Esophagus muscularis mucosa (tissue), 4 donors: ENCODE results near the gene LHFPL2. TPM values are rescaled to one million over a fixed set of nuclear protein-coding genes. Genes with fewer than 3 reads are reported as not detected.

Source experiments
- DNase-seq: peaks from one replicate; pipeline ENCODE4 v3.0.0-alpha.2; 2017; ENCODE audit errors: extremely low spot score
- H3K27ac ChIP-seq, 4 donors: fragments of 200-600 bp; sonication (generic); replicated peaks in 1 of 4; 1 replicate in 3 of 4; 2 replicates in 1 of 4; pipeline ENCODE4 v1.5.1; 2016 to 2019; ENCODE audit warnings: mild to moderate bottlenecking in 1 of 4
- H3K27me3 ChIP-seq, 4 donors: fragments of 200-600 bp; sonication (generic); one replicate each; pipeline versions ENCODE4 v1.5.1 to v1.6.0; 2016 to 2019
- H3K36me3 ChIP-seq, 4 donors: fragments of 200-600 bp; sonication (generic); one replicate each; pipeline ENCODE4 v1.5.1; 2016 to 2019
- H3K4me1 ChIP-seq, 4 donors: fragments of 200-600 bp; sonication (generic); one replicate each; pipeline ENCODE4 v1.5.1; 2016 to 2019
- H3K4me3 ChIP-seq, 4 donors: fragments of 200-600 bp; sonication (generic); 1 replicate in 2 of 4; 2 replicates in 2 of 4; pipeline ENCODE4 v1.5.1; 2016 to 2019; ENCODE audit warnings: mild to moderate bottlenecking in 4 of 4, moderate library complexity in 1 of 4
- H3K9me3 ChIP-seq, 4 donors: fragments of 200-600 bp; sonication (generic); 1 replicate in 3 of 4; 2 replicates in 1 of 4; pipeline ENCODE4 v1.5.1; 2016 to 2019
- EP300 ChIP-seq: sonication (generic); formaldehyde crosslinking; IDR thresholded peaks from one replicate; pipeline ENCODE4 v1.6.1; 2017; ENCODE audit warnings: antibody characterized with exemption
- POLR2A ChIP-seq: fragments of 450-650 bp; IDR thresholded peaks from one replicate; pipeline ENCODE4 v1.6.1; 2017; ENCODE audit warnings: antibody characterized with exemption, moderate library complexity, mild to moderate bottlenecking, low read depth
- POLR2AphosphoS5 ChIP-seq, 2 donors: sonication (generic); formaldehyde crosslinking; IDR thresholded peaks; one replicate each; pipeline ENCODE4 v1.6.1; 2017; ENCODE audit warnings: antibody characterized with exemption in 2 of 2
- WGBS: methylation state at CpG from one replicate; pipeline ENCODE4 v1.1.5; 2018; 5-methylcytosine and 5-hydroxymethylcytosine counted together
- intact Hi-C: fragments of 100-400 bp; cut with DNase I; formaldehyde crosslinking; loops from one replicate; pipeline ENCODE4 v1.15.1; 2023
- total RNA-seq, 4 donors: library from RNA; depleted of rRNA; stranded (reverse); fragments of >200 nt; gene quantifications; one replicate each; pipeline versions ENCODE4 v1.1.0 to v1.2.1, GENCODE V29; 2016
- TF ChIP-seq, protein P1 (sequence below), 3 experiments: fragments of 200-600 bp in 2 of 3; fragments of 450-650 bp in 1 of 3; sonication (generic) in 2 of 3; IDR thresholded peaks; one replicate each; pipeline ENCODE4 v1.5.1; 2017 to 2019; ENCODE audit warnings: antibody characterized with exemption in 3 of 3, mild to moderate bottlenecking in 2 of 3, moderate library complexity in 1 of 3

Gene LHFPL2
- total RNA-seq, 4 donors from 2014 or later, result 24.1 to 40.9 (median 28.1) TPM

DNA sequence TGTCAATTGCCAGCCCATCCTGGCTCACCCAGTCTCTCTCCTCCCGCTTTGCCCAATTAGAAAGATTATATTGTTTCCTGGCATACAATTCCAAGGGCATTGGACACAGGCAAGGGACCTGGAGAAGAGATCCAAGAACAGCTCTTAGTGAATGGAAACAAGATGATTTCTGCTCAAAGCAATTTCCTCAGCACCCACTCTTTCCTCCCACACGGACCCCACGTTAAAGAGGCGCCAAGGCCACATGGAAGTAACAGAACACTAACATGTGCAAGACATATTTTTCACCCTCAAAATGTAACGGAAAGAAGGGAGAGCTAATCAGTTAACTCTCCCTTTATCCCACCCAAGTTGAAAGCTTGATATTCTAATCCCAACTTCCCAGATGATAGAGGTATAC lies 111.2 kb downstream of the LHFPL2 start:
- H3K27ac ChIP-seq, result no peak overlapping the region
- H3K27me3 ChIP-seq, result no peaks in the 10 kb centered on the region
- no peaks in the 10 kb centered on the region for H3K9me3 ChIP-seq
- no peak overlapping the region for H3K4me3 ChIP-seq
- H3K4me1 ChIP-seq, result peaks cover 17 to 61% (median 46%) of the 10 kb centered on the region in 4 donors
- 69% methylated on average over 5 of the region's 5 CpGs for WGBS
- no peak for TF ChIP-seq POLR2A
- TF ChIP-seq, protein P1, sequence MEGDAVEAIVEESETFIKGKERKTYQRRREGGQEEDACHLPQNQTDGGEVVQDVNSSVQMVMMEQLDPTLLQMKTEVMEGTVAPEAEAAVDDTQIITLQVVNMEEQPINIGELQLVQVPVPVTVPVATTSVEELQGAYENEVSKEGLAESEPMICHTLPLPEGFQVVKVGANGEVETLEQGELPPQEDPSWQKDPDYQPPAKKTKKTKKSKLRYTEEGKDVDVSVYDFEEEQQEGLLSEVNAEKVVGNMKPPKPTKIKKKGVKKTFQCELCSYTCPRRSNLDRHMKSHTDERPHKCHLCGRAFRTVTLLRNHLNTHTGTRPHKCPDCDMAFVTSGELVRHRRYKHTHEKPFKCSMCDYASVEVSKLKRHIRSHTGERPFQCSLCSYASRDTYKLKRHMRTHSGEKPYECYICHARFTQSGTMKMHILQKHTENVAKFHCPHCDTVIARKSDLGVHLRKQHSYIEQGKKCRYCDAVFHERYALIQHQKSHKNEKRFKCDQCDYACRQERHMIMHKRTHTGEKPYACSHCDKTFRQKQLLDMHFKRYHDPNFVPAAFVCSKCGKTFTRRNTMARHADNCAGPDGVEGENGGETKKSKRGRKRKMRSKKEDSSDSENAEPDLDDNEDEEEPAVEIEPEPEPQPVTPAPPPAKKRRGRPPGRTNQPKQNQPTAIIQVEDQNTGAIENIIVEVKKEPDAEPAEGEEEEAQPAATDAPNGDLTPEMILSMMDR (IDR thresholded peaks at IDR 0.05), result no peak
- TF ChIP-seq POLR2AphosphoS5 (IDR thresholded peaks at IDR 0.05), result no peak
- TF ChIP-seq EP300, result no peak
- DNase-seq, result no peak
- intact Hi-C loops, result loop anchor here (5.0 kb wide), 3 partner anchors 70 to 430 kb away; partner anchors contain the start of gene LHFPL2
- H3K36me3 ChIP-seq, result no peaks in the 10 kb centered on the region

DNA sequence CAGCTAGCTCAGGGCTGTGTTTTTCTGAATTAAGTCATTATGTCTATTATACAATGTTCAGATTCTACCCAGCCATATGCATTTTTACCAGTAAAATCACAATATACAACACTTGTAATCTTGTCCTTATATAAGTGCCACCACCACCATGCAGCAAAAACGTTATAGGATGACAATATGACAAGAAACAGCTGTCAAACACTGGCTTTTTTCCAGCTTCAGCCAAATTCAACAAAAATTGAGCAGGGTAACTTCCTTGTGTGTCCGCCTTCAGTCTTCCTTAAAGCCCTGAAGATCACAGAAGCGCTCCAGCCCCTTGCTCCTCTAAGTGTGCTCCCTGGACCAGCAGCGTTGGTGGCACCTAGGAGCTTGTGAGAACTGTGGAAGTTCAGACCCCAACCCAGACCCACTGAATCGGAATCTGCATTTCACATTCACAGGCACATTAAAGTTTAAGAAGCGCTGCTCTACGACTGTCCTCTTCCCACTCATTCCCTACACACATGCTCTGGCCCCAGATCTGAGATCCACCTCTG lies 111.8 kb downstream of the LHFPL2 start:
- H3K9me3 ChIP-seq, result no peaks in the 10 kb centered on the region
- H3K4me1 ChIP-seq, result peaks cover 17 to 59% (median 46%) of the 10 kb centered on the region in 4 donors
- no peak overlapping the region for H3K27ac ChIP-seq
- DNase-seq, result no peak
- no peaks in the 10 kb centered on the region for H3K36me3 ChIP-seq
- no peak overlapping the region for H3K4me3 ChIP-seq
- H3K27me3 ChIP-seq, result no peaks in the 10 kb centered on the region
- TF ChIP-seq POLR2AphosphoS5 (IDR thresholded peaks at IDR 0.05), result no peak
- TF ChIP-seq, protein P1 (IDR thresholded peaks at IDR 0.05), result no peak
- no peak for TF ChIP-seq POLR2A
- TF ChIP-seq EP300, result no peak
- intact Hi-C loops, result loop anchor here (5.0 kb wide), 3 partner anchors 69 to 431 kb away; partner anchors contain the start of gene LHFPL2
- WGBS, result 84% methylated on average over 7 of the region's 7 CpGs

DNA sequence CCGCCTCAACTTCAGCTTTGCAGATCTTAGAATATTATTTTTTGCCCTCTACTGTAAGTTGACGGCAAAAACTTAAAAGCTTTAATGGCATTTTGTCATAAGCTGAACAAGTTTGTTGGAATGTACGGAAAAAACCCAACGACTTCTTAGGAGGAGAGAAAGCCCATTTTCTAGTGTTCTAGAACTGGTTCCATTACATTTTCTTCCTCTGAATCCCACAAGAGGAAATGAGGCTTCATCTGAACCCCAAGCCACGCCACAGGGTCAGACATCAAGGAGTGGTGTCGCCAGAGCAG lies 113.7 kb downstream of the LHFPL2 start:
- H3K27me3 ChIP-seq, result no peaks in the 10 kb centered on the region
- WGBS, result 90% methylated on average over 6 of the region's 6 CpGs
- H3K9me3 ChIP-seq, result no peaks in the 10 kb centered on the region
- no peak for DNase-seq
- intact Hi-C loops, result loop anchor here (5.0 kb wide), 3 partner anchors 68 to 432 kb away; partner anchors contain the start of gene LHFPL2
- H3K4me3 ChIP-seq, result no peak overlapping the region
- TF ChIP-seq POLR2A (no peak), EP300 (no peak), POLR2AphosphoS5 (IDR thresholded peaks at IDR 0.05) (no peak)
- TF ChIP-seq, protein P1 (IDR thresholded peaks at IDR 0.05), result no peak
- peaks cover 11 to 49% (median 37%) of the 10 kb centered on the region in 4 donors for H3K4me1 ChIP-seq
- H3K27ac ChIP-seq, result peak overlapping the region; percentile 62 to 70 (median 69)
- H3K36me3 ChIP-seq, result no peaks in the 10 kb centered on the region

DNA sequence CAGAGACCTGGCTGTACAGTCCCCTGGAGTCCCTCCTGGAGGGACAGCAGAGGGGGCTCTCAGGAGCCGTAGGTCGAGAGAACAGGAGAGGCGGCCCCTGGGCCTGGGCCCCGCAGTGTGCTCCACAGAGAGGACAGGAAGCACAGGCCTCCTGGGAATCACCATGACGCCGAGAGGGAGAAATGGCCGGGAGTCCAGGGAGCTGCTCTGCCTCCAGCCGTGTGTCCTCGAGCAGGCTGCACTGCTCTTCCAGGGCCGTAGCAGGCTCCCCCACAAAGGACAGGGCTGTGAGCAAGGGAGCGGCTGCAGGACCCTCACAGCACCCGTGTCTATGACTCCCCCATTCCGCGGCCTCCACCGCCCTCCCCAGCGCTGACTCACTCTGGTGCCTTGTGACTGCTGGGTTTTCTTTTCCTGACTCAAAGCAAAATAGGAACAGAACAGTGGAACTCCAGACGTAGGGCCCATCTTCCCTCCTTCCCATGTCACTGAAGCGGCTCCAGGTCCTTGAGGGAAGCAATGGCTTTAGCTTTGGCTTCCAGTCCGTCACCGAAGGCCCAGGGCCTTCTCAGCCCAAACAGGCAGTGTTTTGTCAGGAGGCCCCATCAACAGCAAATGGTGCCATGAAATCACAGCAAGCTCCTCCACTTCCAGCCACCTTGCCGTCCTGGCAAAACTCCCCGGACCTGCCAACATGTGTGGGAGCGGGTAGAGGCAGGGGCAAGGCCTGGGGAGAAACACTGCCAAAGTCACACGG lies 114.2 kb downstream of the LHFPL2 start:
- intact Hi-C loops, result no loop called here
- H3K36me3 ChIP-seq, result no peaks in the 10 kb centered on the region
- peak overlapping the region in 1 of 4 donors; percentile 1 for H3K4me3 ChIP-seq
- no peaks in the 10 kb centered on the region for H3K27me3 ChIP-seq
- WGBS, result 88% methylated on average over 16 of the region's 24 CpGs
- no peak for TF ChIP-seq EP300
- TF ChIP-seq, protein P1 (IDR thresholded peaks at IDR 0.05), result no peak
- TF ChIP-seq POLR2AphosphoS5 (IDR thresholded peaks at IDR 0.05), result peak; percentile 16 to 50
- TF ChIP-seq POLR2A, result no peak
- peaks cover 15 to 49% (median 40%) of the 10 kb centered on the region in 4 donors for H3K4me1 ChIP-seq
- H3K9me3 ChIP-seq, result no peaks in the 10 kb centered on the region
- peak overlapping the region; percentile 62 to 70 (median 69) for H3K27ac ChIP-seq
- DNase-seq, result no peak
